Muscle of arm (tissue), 12 donors: ENCODE data around the gene NFIC. TPM values are rescaled to one million over a fixed set of nuclear protein-coding genes. Genes with fewer than 3 reads are reported as not detected.
"Not testable (repeated sequence)": the region's sequence is repeated elsewhere in the genome, so short reads cannot be mapped to it uniquely, and the experiment has no call there.

Experiments
- DNase-seq: peaks from one replicate; pipeline ENCODE4 v3.0.0-alpha.2; 2013
- polyA plus RNA-seq, 12 donors: library from polyadenylated mRNA; unstranded; fragments of 120-200 nt; gene quantifications; one replicate each; pipeline ENCODE4 v1.2.1, GENCODE V29; 2013; ENCODE audit not compliant: insufficient read length in 12 of 12

NFIC gene
- polyA plus RNA-seq, 12 donors, result 30.9 to 375 (median 38.9) TPM

- DNase-seq, result no peak
Observed at GRCh38 chr19:3335431-3336350, 30.7 kb upstream of the NFIC start.

DNA sequence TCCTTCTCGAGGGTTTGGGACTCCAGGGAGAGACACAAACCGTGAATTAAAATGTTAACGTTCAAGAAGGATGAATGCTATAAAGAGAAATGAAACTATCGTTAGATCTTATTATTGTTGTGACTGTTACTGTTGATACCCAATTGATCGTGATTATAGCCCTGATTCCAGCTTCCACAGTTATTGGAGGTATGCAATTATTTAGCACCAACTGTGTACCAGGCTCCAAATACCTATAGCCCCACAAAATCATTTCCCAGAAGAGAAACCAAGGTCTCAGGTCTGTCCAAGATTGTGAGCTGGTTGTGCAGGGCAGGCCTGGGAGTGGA, 30.1 kb upstream of the NFIC start:
- no peak for DNase-seq

- no peak for DNase-seq
Observed at GRCh38 chr19:3336680-3337523, 29.5 kb upstream of the NFIC start.

DNA sequence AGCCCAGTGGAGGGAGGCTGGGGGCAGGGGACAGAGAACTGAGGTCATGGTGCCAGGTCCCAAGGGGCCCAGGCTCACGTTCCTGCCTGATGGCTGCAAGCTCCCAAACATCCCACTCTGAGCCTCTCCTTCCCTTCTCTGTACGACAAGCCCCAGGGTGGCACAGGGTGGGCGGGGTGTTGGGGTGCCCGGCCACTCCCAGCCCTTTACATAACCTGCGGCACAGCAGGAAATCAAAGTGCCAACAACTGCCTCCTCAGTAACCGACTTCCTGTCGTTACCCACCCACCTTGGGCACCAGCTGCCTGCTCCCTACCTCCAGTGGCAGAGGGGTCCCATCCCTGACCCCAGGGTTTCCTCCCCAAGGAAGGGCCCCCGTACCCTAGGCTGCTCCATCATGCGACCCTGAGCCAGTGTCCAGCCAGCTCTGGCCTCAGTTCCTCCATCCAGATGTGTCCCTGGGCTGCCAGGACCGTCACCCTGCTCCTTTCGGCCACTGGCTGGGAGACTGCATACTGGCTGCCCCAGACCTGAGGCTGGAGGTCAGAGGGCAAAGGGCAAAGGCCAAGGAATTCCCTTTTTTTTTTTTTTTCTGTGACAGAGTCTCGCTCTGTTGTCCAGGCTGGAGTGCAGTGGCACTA, 27.7 kb upstream of the NFIC start:
- no peak for DNase-seq

- DNase-seq, result no peak
Observed at GRCh38 chr19:3340340-3340739, 26.0 kb upstream of the NFIC start.

DNA sequence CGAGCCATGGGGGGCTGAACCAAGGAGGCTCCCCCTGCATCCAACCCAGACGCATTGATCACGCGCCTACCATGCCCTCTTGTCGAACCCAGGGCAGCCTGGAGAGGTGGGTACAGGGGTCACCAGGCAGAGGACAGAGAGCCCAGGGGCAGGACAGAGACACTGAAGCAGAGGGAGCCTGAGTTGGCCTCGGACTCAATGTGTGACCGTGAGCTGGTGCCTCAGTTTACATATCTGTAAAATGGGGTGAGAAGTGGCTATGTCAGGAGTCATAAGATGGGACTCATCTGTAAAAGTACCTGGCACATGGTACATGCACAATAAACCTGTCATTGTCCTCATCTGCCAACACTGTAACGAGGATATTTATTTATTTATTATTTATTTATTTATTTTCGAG, 24.1 kb upstream of the NFIC start:
- no peak for DNase-seq

GRCh38 chr19:3342962-3343361, 23.4 kb upstream of the NFIC start:
- DNase-seq, result not testable (repeated sequence)

DNA sequence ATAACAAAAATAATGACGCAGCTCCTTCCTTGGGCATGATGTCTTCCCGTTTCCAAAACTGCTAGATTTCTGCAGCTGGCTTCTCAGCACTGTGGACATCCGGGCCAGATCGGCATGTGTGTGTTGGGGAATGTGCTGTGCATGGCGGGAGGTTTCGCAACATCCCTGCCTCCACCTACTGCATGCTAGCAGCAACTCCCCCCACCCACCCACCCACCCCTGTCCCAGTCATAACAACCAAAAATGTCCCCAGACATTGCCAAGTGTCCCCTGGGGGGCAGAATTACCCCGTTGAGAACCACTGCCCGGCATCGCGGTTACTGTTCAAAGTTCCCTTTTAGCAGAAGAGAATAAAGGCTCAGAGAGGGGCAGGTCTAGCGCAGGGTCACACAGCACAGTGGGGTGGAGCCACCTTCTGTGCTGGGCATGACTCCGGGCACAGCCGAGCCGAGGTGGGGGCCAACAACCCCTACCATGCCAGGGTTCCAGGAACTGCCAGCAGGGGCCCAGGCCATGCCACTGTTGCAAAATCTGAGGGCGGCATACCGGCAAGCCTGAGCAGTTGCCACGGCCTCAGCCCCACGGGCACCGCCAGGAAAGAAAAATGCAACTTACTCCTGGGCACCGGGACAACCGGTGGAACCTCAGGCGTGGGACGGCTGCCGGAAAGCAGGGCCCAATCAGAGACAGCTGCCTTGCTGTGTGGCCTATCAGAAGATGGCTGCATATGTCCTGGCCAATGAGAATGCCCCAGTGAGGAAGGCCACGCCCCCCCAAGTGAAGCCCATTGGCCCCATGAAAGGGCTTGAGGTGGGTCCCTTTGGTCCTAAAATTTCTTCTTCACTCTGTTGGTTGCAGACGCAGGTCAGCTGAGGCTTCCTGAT, 22.5 kb upstream of the NFIC start:
- no peak for DNase-seq

DNA sequence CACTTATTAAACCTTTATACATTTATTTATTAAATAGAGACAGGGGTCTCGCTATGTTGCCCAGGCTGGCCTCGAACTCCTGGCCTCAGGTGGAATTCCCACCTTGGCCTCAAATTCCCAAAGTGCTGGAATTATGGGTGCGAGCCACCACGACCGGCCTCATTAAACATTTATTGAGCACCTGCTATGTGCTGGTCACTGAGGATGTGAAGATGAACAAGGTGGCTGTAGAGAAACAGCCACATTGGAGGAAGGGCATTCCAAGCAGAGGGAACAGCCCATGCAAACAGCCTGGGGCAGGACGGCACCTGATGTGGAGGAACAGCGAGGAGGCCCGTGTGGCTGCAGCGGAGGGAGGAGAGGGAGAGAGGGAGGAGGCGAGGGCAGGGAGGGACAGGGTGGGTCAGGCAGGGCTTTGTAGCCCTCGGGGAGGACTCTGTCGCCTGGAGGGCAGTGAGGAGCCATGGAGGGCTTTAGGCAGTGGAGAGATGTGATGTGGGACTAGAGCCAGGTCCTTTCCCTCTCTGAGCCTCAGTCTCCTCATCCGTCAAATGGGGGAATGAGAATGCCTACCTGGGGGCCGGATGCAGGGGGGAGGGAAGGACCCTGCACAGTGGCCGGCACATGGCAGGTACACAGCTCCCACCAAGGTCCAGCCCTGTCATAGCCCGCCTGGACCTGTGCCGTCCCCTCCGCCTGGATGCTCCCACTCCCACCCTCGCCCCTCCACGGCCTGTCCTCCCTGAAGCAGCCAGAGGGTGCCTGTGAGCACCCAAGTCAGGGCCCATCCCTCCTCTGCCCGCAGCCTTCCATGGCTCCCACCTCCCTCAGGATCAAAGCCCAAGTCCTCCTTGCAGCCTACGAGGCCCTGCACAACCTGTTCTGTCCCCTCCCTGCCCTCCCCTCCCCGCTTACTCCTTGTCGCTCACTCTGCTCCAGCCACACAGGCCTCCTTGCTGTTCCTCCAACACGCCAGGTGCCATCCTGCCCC, 21.5 kb upstream of the NFIC start:
- DNase-seq, result no peak

- no peak for DNase-seq
Observed at GRCh38 chr19:3345850-3346460, 20.4 kb upstream of the NFIC start.

GRCh38 chr19:3346677-3347353, 19.6 kb upstream of the NFIC start:
- DNase-seq, result no peak

GRCh38 chr19:3348042-3348441, 18.3 kb upstream of the NFIC start:
- no peak for DNase-seq

DNA sequence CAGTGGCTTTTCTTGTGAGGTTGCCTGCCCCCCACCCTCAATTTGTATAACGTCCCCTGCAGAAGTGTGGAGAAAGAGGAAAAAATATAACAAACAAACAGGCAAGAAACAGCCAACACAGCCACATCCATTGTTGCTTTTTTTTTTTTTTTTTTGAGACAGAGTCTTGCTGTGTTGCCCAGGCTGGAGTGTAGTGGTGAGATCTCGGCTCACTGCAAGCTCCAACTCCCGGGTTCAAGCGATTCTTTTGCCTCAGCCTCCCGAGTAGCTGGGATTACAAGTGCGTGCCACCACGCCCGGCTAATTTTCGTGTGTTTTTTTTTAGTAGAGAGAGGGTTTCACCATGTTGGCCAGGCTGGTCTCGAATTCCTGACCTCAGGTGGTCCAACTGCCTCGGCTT, 17.9 kb upstream of the NFIC start:
- DNase-seq, result not testable (repeated sequence)

- DNase-seq, result no peak
Observed at GRCh38 chr19:3350014-3350663, 16.2 kb upstream of the NFIC start.

- no peak for DNase-seq
Observed at GRCh38 chr19:3351702-3352447, 14.5 kb upstream of the NFIC start.

- DNase-seq, result no peak
Observed at GRCh38 chr19:3353493-3353892, 12.9 kb upstream of the NFIC start.

DNA sequence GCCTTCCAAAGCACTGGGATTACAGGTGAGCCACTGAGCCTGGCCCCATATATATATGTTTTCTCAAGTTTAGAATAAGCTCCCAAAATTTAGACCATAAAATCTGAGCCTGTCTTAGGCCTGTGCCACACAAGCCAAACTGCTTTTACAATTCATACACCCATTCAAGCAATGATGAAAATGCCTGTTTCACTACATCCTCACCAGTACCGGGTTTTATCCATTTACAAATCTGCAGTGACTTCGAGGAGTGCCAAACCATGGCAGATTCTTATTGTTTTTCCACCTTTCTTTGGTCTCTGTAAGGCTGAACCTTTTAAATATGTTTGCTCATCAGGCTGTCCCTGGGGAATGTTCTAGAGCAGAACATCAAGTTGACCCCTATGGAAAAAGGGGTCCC, 9.6 kb upstream of the NFIC start:
- no peak for DNase-seq
